Activated CD4-positive, alpha-beta T cell treated with anti-CD3 and anti-CD28 coated beads, Interleukin-2, amount 50 U/mL, for 1 hour (primary cell): ENCODE data around the gene ARHGAP31.
A peak's percentile ranks its signal among the peaks of the same experiment; 100 is the strongest.

ENCODE experiments used
- DNase-seq: peaks from one replicate; pipeline ENCODE4 v3.0.0-alpha.2; 2020

ARHGAP31 gene

GRCh38 chr3:119453822-119454221, 159.6 kb downstream of the ARHGAP31 start:
- DNase-seq = no peak

GRCh38 chr3:119456469-119456868, 162.3 kb downstream of the ARHGAP31 start:
- no peak for DNase-seq

- no peak for DNase-seq
Measured at GRCh38 chr3:119457246-119457645, 163.1 kb downstream of the ARHGAP31 start.

- DNase-seq = peak; percentile 99
Measured at GRCh38 chr3:119463171-119464169, 169.3 kb downstream of the ARHGAP31 start, which contains the start of gene TMEM39A. Gene TMEM39A, minus strand, starts transcription at chr3:119463615. Its CDS starts 1,541 bp downstream, at chr3:119462074.

GRCh38 chr3:119468041-119468440, 173.9 kb downstream of the ARHGAP31 start:
- DNase-seq = no peak

GRCh38 chr3:119469418-119470189, 175.4 kb downstream of the ARHGAP31 start:
- DNase-seq = no peak
